ENCODE measurements around the gene MRPS35.

- TF ChIP-seq POLR2A (IDR thresholded peaks at IDR 0.05) (no peak), CTCF (IDR thresholded peaks at IDR 0.05) (no peak)
Measured at GRCh38 chr12:27709212-27709931, 1.3 kb upstream of the MRPS35 start.
